HFF-Myc (cell line): ENCODE data around the gene WWOX.

ENCODE experiments used
- DNase-seq: peaks from one replicate; pipeline ENCODE4 v3.0.0-alpha.2; 2011; ENCODE audit warnings: low read depth; ENCODE audit errors: extremely low read depth
- H3K4me3 ChIP-seq: replicated peaks from 2 replicates; pipeline ENCODE4 v1.5.1; 2011; ENCODE audit warnings: low read depth, mild to moderate bottlenecking, control low read depth, low read length
- TF ChIP-seq, protein P1 (sequence below): IDR thresholded peaks from 2 replicates; pipeline ENCODE4 v1.5.1; 2012; ENCODE audit warnings: mild to moderate bottlenecking, low read depth, low read length, control low read depth; ENCODE audit errors: missing control alignments

WWOX gene

DNA sequence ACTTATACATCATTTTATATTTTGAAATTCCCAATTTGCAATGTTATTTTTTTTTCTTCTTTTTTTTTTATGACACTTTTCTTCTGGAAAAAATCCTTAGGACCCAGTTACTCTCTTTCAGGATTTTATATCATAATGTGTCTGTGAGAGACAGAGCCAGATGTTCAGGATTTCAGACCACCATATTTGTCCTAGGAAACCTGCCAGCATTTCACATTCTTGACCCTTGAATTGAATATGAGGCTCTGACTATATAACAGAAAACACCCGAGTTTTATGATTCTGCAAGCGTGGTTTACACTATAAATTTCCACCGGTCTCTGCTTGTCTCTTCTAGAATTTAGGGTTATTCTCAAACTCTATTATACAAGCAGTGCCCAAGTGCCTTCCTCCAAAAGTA lies 621.0 kb downstream of the WWOX start:
- no peak overlapping the region for H3K4me3 ChIP-seq
- TF ChIP-seq, protein P1, sequence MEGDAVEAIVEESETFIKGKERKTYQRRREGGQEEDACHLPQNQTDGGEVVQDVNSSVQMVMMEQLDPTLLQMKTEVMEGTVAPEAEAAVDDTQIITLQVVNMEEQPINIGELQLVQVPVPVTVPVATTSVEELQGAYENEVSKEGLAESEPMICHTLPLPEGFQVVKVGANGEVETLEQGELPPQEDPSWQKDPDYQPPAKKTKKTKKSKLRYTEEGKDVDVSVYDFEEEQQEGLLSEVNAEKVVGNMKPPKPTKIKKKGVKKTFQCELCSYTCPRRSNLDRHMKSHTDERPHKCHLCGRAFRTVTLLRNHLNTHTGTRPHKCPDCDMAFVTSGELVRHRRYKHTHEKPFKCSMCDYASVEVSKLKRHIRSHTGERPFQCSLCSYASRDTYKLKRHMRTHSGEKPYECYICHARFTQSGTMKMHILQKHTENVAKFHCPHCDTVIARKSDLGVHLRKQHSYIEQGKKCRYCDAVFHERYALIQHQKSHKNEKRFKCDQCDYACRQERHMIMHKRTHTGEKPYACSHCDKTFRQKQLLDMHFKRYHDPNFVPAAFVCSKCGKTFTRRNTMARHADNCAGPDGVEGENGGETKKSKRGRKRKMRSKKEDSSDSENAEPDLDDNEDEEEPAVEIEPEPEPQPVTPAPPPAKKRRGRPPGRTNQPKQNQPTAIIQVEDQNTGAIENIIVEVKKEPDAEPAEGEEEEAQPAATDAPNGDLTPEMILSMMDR, result no peak
- DNase-seq, result no peak

DNA sequence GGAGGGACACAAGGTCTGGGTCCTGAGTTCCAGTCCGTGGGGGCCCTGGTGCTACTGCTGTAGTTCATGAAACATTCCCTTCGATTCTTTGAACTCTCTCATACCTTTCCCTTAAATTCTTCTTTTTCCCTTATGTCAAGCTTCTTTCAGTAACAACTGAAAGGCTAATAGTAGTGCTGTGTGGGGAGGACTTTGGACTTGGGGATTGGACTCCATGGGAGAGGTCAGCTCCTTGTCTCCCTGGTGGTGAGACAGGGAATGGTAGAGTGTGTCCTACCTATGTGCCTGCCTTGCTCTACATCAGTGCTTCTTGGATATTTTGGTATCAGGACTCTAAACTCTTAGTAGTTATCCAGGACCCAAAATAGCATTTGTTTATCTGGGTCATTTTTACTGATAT lies 628.1 kb downstream of the WWOX start:
- TF ChIP-seq, protein P1, result no peak
- no peak overlapping the region for H3K4me3 ChIP-seq

DNA sequence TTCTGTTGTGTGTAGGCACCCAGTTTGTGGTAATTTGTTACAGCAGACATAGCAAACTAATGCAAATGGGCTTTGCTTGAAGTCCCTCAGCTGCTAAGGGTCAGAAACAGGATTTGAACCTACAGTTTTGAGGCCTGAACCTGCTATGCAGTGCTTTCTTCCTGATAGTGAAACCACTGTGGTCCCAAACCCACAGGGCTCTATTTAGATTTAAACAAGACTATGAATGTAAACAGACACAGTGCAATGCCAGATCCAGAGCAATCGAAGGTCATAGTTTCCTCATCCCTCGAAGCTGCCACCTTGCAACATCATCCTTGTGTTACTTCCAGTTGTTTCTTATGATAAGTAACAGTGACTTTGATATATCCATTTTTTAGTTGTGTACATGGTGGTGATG lies 630.2 kb downstream of the WWOX start:
- DNase-seq, result no peak
- no peak overlapping the region for H3K4me3 ChIP-seq
- TF ChIP-seq, protein P1, result no peak

More for the DNA sequence above, 628.1 kb downstream of the WWOX start:
- DNase-seq, result no peak

DNA sequence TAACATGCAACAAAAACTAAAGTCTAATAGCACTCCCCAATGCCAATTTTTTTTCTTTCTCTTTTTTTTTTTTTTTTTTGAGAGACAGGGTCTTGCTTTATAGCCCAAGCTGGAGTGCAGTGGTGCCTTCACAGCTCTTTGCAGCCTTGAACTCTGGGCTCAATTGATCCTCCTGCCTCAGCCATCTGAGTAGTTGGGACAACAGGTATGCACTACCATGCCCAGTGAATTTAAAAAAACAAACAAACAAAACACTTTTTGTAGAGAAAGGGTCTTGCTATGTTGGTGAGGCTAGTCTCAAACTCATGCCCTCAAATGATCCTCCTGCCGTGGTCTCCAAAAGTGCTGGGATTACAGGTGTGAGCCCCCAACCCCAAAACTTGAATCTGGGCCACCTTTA lies 632.3 kb downstream of the WWOX start:
- no peak for DNase-seq
- no peak overlapping the region for H3K4me3 ChIP-seq
- TF ChIP-seq, protein P1, result no peak

DNA sequence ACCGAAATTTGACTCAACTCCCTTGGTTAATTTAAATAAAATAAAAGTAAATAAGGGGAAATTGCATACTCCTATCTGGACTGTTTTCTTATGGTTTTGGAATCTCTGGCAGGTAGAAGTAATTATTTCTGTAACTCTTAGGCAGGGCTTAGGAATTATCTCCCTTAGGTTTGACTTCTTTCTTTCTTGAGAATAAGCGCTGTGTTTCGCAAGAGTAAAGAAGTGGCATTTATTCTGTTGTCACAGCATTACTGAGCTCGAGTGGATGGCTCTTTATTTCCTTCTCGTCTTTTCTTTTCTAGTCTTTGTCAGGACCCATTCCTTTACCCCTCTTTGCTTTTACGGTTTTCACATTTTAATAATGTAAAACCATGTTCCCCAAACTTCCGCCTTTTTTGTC lies 633.2 kb downstream of the WWOX start:
- DNase-seq, result no peak
- no peak overlapping the region for H3K4me3 ChIP-seq
- TF ChIP-seq, protein P1, result no peak

DNA sequence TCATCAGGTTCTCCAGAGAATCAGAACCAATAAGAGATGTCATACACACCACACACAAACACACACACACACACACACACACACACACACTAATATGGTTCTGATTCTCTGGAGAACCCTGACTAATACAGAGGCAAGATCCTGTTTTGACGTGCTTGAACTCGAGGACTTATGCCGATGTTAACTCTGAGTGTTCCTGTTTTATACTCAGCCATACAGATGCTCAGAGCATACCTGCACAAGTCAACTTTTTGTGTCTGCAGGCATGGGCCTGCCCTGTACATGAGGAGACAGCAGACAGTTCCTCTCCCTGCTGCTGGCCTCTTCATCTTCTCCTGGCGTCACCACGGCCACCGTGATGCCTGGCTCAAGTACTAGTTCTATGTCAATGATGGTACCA lies 635.9 kb downstream of the WWOX start:
- TF ChIP-seq, protein P1, result no peak
- H3K4me3 ChIP-seq, result no peak overlapping the region
- DNase-seq, result no peak

DNA sequence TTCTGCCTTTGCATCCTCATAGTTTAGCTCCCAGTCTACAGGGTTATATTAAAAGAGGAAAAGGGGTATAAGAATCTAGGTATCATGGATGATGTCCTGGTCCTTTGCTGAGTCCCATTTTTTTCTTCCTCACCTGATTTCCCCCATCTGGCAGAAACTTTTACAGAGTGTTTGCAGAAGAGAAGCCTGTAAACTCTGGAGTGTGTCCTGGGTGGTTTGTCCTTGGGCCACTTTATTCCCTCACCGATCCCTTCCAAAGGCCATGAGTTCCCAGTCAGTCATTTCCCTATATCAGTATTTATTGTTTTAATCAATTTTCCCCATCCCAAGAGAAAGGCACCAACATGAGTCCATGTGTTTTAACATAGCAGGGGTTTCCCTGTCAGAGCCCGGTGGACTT lies 638.2 kb downstream of the WWOX start:
- TF ChIP-seq, protein P1, result no peak
- no peak overlapping the region for H3K4me3 ChIP-seq
- no peak for DNase-seq
